ENCODE data around the gene GPR18. TPM values are rescaled to one million over a fixed set of nuclear protein-coding genes. Genes with fewer than 3 reads are reported as not detected.

The GPR18 gene
- total and polyA plus RNA-seq, 2 of the 13 experiments (the other 11 are each of a cell fraction or from before 2014, with no cell fraction given): not detected

GRCh38 chr13:99305566-99305965, 47.4 kb upstream of the GPR18 start (continued):
- TF ChIP-seq TRAFD1 (CRISPR knock-in tag; IDR thresholded peaks at IDR 0.05; ENCODE audit: borderline replicate concordance) (no peak), ZBTB8A (CRISPR knock-in tag; IDR thresholded peaks at IDR 0.05; ENCODE audit: borderline replicate concordance, low read depth) (no peak), MTA1 (CRISPR knock-in tag; IDR thresholded peaks at IDR 0.05; ENCODE audit: borderline replicate concordance) (no peak), HOXA3 (CRISPR knock-in tag; IDR thresholded peaks at IDR 0.05) (no peak), ZBTB21 (CRISPR knock-in tag; IDR thresholded peaks at IDR 0.05) (no peak), FIP1L1 (IDR thresholded peaks at IDR 0.05; ENCODE audit: borderline replicate concordance, insufficient read depth, low read depth, low read length) (no peak), STAT5B (CRISPR knock-in tag; IDR thresholded peaks at IDR 0.05) (no peak)

GRCh38 chr13:99305158-99305557, 47.0 kb upstream of the GPR18 start:
- BruUV-seq (replicated peaks): no TSS peak
- ATAC-seq (no peak), FAIRE-seq (no peak), DNase-seq (ENCODE audit: low spot score) (no peak)
- Histone ChIP-seq H3K9me3 (ENCODE audit: low read length) (no peaks in the 10 kb centered on the region), H3K4me3 (replicated peaks in 1 of 3; ENCODE audit: insufficient read depth in 1 of 3, low read depth in 2 of 3, low read length in 3 of 3) (no peak overlapping the region), H4K20me1 (ENCODE audit: insufficient read depth, low read length) (no peaks in the 10 kb centered on the region), H2AFZ (ENCODE audit: low read length) (no peak overlapping the region), H3K27me3 (ENCODE audit: control insufficient read depth in 1 of 2, insufficient read depth in 2 of 2, low read length in 2 of 2) (no peaks in the 10 kb centered on the region), H3K4me1 (ENCODE audit: insufficient read depth, low read length) (no peaks in the 10 kb centered on the region), H3K27ac (ENCODE audit: extremely low read length, insufficient read depth, low read length) (no peak overlapping the region), H3K36me3 (replicated peaks in 1 of 2; ENCODE audit: control insufficient read depth in 1 of 2, insufficient read depth in 2 of 2, low read length in 2 of 2) (peaks cover 2 to 11% of the 10 kb centered on the region in 2 experiments; a peak in 4 of 5 replicates), H3K4me2 (ENCODE audit: low read depth, low read length) (no peak overlapping the region), H3K79me2 (ENCODE audit: insufficient read depth, low read length) (no peaks in the 10 kb centered on the region), H3K9ac (ENCODE audit: insufficient read depth, low read depth, low read length) (no peak overlapping the region)
- whole genome bisulfite sequencing (ENCODE audit: low lambda C conversion rate): 85% methylated on average over 5 of the region's 5 CpGs
- intact Hi-C loops (cut with micrococcal nuclease; ENCODE audit: unreplicated experiment): no loop called here
- POLR2A ChIA-PET: no interaction called here
- CTCF ChIA-PET (ENCODE audit: low intra/inter-chr PET ratio, low total read pairs): no interaction called here
- TF ChIP-seq ZNF709 (CRISPR knock-in tag; IDR thresholded peaks at IDR 0.05): no peak
- no peak for TF ChIP-seq HDAC1 (CRISPR knock-in tag; IDR thresholded peaks at IDR 0.05)
- TF ChIP-seq SIX4 (CRISPR knock-in tag; IDR thresholded peaks at IDR 0.05): no peak
- TF ChIP-seq ZBTB2 (CRISPR knock-in tag; IDR thresholded peaks at IDR 0.05; ENCODE audit: low read depth): no peak
- in situ Hi-C loops (cut with HindIII; ENCODE audit: extremely low pct_ligation_motif_present, low pct_unique_long_range_greater_than_20kb): no loop called here
